T-cell (primary cell): ENCODE data around the gene PGAM4. TPM values are rescaled to one million over a fixed set of nuclear protein-coding genes. Genes with fewer than 3 reads are reported as not detected.

ENCODE experiments used
- ATAC-seq, 4 experiments: fragments of 200-7000 bp in 3 of 4; fragments of 150-1000 bp in 1 of 4; cut with Tn5 transposase; replicated peaks in 1 of 4; 1 replicate in 3 of 4; 2 replicates in 1 of 4; pipeline ENCODE4 v1.10.0; 2021; ENCODE audit warnings: moderate library complexity in 3 of 4, mild to moderate bottlenecking in 2 of 4, moderate number of reproducible peaks in 1 of 4
- CTCF ChIA-PET, 2 donors: fragments of 300-600 bp; sonication (Branson Sonifier 250); formaldehyde crosslinking; loops; one replicate each; lab custom pipeline; 2022; ENCODE audit warnings: antibody characterized with exemption in 2 of 2; lab: Charles Lee
- POLR2A ChIA-PET, 2 donors: fragments of 300-600 bp; sonication (Branson Sonifier 250); formaldehyde crosslinking; loops; one replicate each; lab custom pipeline; 2022; ENCODE audit warnings: antibody characterized with exemption in 2 of 2; lab: Charles Lee
- DNase-seq, 35 experiments: peaks; one replicate each; pipeline versions ENCODE4 v3.0.0 to v3.0.0-alpha.2; 2013 to 2023
- H3K27ac ChIP-seq: one replicate; pipeline ENCODE4 v1.5.1; 2013; ENCODE audit warnings: low read length
- H3K27me3 ChIP-seq, 2 experiments: replicated peaks in 1 of 2; 1 replicate in 1 of 2; 2 replicates in 1 of 2; pipeline versions ENCODE4 v1.6.1 to v1.7.0; 2013; ENCODE audit warnings: low read length in 1 of 2, mixed read lengths in 1 of 2; ENCODE audit not compliant: control insufficient read depth in 2 of 2, insufficient read depth in 2 of 2; ENCODE audit errors: extremely low read depth in 1 of 2
- H3K36me3 ChIP-seq, 2 donors: 1 replicate in 1 of 2; 2 replicates in 1 of 2; pipeline versions ENCODE4 v1.6.1 to v1.7.0; 2013; ENCODE audit warnings: low read length in 1 of 2; ENCODE audit not compliant: control insufficient read depth in 2 of 2, insufficient read depth in 1 of 2; ENCODE audit errors: extremely low read depth in 1 of 2
- H3K4me1 ChIP-seq, 2 experiments: 1 replicate in 1 of 2; 2 replicates in 1 of 2; pipeline versions ENCODE4 v1.6.1 to v1.7.0; 2013; ENCODE audit warnings: low read length in 2 of 2, mixed read lengths in 1 of 2; ENCODE audit not compliant: insufficient read depth in 2 of 2, control insufficient read depth in 1 of 2; ENCODE audit errors: extremely low read depth in 1 of 2
- H3K4me3 ChIP-seq, 2 donors: 1 replicate in 1 of 2; 2 replicates in 1 of 2; pipeline versions ENCODE4 v1.5.1 to v1.7.0; 2013; ENCODE audit warnings: mild to moderate bottlenecking in 2 of 2, low read length in 1 of 2, moderate library complexity in 1 of 2; ENCODE audit not compliant: control insufficient read depth in 1 of 2; ENCODE audit errors: extremely low read depth in 1 of 2
- H3K9me3 ChIP-seq: 2 replicates; pipeline ENCODE4 v1.7.0; 2013
- H3K27ac Mint-ChIP-seq, 2 donors: one replicate each; pipeline ENCODE4 v1.8.0; 2020 to 2021; ENCODE audit warnings: mild to moderate bottlenecking in 2 of 2, mixed read lengths in 2 of 2
- H3K27me3 Mint-ChIP-seq, 2 donors: one replicate each; pipeline ENCODE4 v1.8.0; 2021 to 2022; ENCODE audit warnings: mixed read lengths in 2 of 2
- H3K36me3 Mint-ChIP-seq: one replicate; pipeline ENCODE4 v1.8.0; 2021; ENCODE audit warnings: mixed read lengths
- H3K4me1 Mint-ChIP-seq, 3 donors: one replicate each; pipeline ENCODE4 v1.8.0; 2020 to 2022; ENCODE audit warnings: mixed read lengths in 3 of 3, mild to moderate bottlenecking in 1 of 3
- H3K4me3 Mint-ChIP-seq, 3 donors: one replicate each; pipeline ENCODE4 v1.8.0; 2020 to 2022; ENCODE audit warnings: mild to moderate bottlenecking in 3 of 3, mixed read lengths in 3 of 3, moderate library complexity in 3 of 3
- H3K9me3 Mint-ChIP-seq, 3 donors: one replicate each; pipeline ENCODE4 v1.8.0; 2020 to 2022; ENCODE audit warnings: mixed read lengths in 3 of 3
- WGBS: methylation state at CpG from one replicate; pipeline ENCODE4 v1.1.5; 2013; ENCODE audit warnings: missing lambda C conversion rate; ENCODE audit not compliant: insufficient coverage; 5-methylcytosine and 5-hydroxymethylcytosine counted together
- total RNA-seq, 35 experiments: library from RNA in 6 of 35; stranded (reverse) in 6 of 35; fragments of 120-200 nt in 1 of 35; gene quantifications; one replicate each; pipeline versions ENCODE4 v1.2.1 to v1.2.4 and lab custom pipeline; 2013 to 2026

PGAM4 gene
- total RNA-seq = not detected
- total RNA-seq (2013) = not detected
- total RNA-seq (lab: John Stamatoyannopoulos, UW) = 0 to 0.75 (median 0.06) reads per million in 29 experiments

DNA sequence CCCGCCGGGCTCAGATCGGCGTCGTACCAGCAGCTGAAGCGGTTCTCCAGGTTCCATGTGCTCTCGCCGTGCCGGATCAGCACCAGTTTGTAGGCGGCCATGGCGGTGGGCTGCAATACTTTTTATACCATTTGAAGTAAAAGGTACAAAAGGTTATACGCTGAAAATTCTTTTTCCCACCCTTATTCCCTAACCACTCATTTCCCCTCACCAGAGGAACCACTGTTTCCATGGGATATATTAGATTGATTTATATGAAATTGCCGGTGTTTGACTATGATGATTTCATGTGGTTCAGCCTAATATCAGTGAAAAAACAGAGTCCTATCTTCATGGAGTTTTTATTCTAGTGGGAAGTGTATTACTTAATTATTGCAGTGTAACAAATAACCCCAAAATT, at the start of gene PGAM4:
Gene PGAM4, minus strand, starts transcription at position 101 of the 400 bp plus-strand sequence. Its CDS starts 0 bp downstream, at position 101.
- ChIA-PET POLR2A (no interaction called here), CTCF (no interaction called here)
- no peaks in the 10 kb centered on the region for H3K27me3 ChIP-seq
- Mint-ChIP-seq H3K4me1 (peaks cover 5 to 10% (median 10%) of the 10 kb centered on the region in 3 donors), H3K27ac (no peak within 1 kb of the TSS), H3K36me3 (peaks cover 22% of the 10 kb centered on the region), H3K9me3 (no peaks in the 10 kb centered on the region), H3K4me3 (no peak within 1 kb of the TSS), H3K27me3 (no peaks in the 10 kb centered on the region)
- no peaks in the 10 kb centered on the region for H3K9me3 ChIP-seq
- WGBS = no CpG with 5 or more reads among the region's 13 CpGs
- ATAC-seq (no peak), DNase-seq (no peak)
- no peak within 1 kb of the TSS for H3K27ac ChIP-seq
- no peaks in the 10 kb centered on the region for H3K4me1 ChIP-seq
- no peaks in the 10 kb centered on the region for H3K36me3 ChIP-seq
- no peak within 1 kb of the TSS for H3K4me3 ChIP-seq

DNA sequence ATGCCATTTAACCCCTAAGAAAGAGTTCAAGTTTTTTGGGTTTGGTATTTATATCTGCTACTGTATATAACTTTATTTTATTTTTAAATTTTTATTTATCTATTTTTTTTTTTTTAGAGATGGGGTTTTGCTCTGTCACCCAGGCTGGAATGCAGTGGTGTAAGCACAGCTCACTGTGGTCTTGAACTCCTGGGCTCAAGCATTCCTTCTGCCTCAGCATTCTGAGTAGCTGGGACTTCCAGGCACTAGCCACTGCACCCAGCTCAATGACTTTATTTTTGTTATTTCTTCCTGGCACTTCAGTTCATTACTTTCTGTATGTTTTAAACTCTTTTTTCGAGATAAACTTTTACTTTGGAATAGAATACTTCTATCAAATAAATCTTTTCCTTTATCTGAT, 42.4 kb upstream of the PGAM4 start:
- ATAC-seq (no peak), DNase-seq (no peak)
- POLR2A ChIA-PET = no interaction called here
- H3K27me3 Mint-ChIP-seq = no peaks in the 10 kb centered on the region
- no peak overlapping the region for H3K27ac Mint-ChIP-seq
- Histone ChIP-seq H3K36me3 (no peaks in the 10 kb centered on the region), H3K4me1 (no peaks in the 10 kb centered on the region), H3K9me3 (no peaks in the 10 kb centered on the region), H3K4me3 (no peak overlapping the region), H3K27me3 (no peaks in the 10 kb centered on the region), H3K27ac (no peak overlapping the region)
- H3K9me3 Mint-ChIP-seq = no peaks in the 10 kb centered on the region
- no peaks in the 10 kb centered on the region for H3K4me1 Mint-ChIP-seq
- no peak overlapping the region for H3K4me3 Mint-ChIP-seq
- peaks cover 14% of the 10 kb centered on the region for H3K36me3 Mint-ChIP-seq
- CTCF ChIA-PET = interaction anchor here in 1 of 2 donors (0.7 kb wide), 1 partner anchor 14 kb away, joined by 4 read pairs; no protein-coding TSS in a partner anchor
- no CpG with 5 or more reads among the region's 1 CpG for WGBS

DNA sequence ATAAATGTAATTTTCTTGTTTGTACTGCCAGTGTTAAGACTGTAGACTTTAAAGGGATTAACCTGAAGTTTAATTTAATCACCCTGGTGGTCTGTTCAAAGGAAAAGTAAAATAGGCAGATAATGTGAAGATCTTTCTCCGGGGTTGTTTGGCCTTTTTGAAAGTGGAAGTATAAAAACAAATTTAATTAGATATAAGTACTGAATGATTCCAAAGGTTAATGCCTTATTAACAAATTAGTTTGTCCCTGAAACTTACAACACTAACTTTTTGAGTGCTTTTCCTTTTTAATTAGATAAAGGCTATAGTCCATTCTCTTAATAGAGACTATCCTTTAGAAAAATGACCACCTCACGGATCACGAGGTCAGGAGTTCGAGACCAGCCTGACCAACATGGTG, 10.4 kb upstream of the PGAM4 start:
- ChIA-PET CTCF (no interaction called here), POLR2A (interaction anchor here in 1 of 2 donors (0.5 kb wide), 1 partner anchor 292 kb away, joined by 3 read pairs; no protein-coding TSS in a partner anchor)
- peaks cover 0 to 2% of the 10 kb centered on the region in 2 donors for H3K36me3 ChIP-seq
- Mint-ChIP-seq H3K4me1 (no peaks in the 10 kb centered on the region), H3K9me3 (no peaks in the 10 kb centered on the region), H3K36me3 (peaks cover 18% of the 10 kb centered on the region), H3K27ac (no peak overlapping the region), H3K4me3 (no peak overlapping the region), H3K27me3 (no peaks in the 10 kb centered on the region)
- WGBS = no CpG with 5 or more reads among the region's 4 CpGs
- no peak overlapping the region for H3K4me3 ChIP-seq
- DNase-seq = no peak
- no peaks in the 10 kb centered on the region for H3K27me3 ChIP-seq
- no peak overlapping the region for H3K27ac ChIP-seq
- H3K4me1 ChIP-seq = no peaks in the 10 kb centered on the region
- no peak for ATAC-seq
- no peaks in the 10 kb centered on the region for H3K9me3 ChIP-seq

GRCh38 chrX:77977518-77977917, 8.1 kb upstream of the PGAM4 start:
- Mint-ChIP-seq H3K27me3 (no peaks in the 10 kb centered on the region), H3K9me3 (no peaks in the 10 kb centered on the region), H3K4me3 (no peak overlapping the region), H3K4me1 (no peaks in the 10 kb centered on the region), H3K36me3 (peaks cover 19% of the 10 kb centered on the region), H3K27ac (no peak overlapping the region)
- ChIA-PET POLR2A (no interaction called here), CTCF (interaction anchor here in 1 of 2 donors (1.1 kb wide), 1 partner anchor 48 kb away, joined by 3 read pairs; no protein-coding TSS in a partner anchor)
- Histone ChIP-seq H3K4me3 (no peak overlapping the region), H3K27ac (no peak overlapping the region), H3K36me3 (peaks cover 0 to 2% of the 10 kb centered on the region in 2 donors), H3K4me1 (no peaks in the 10 kb centered on the region), H3K27me3 (no peaks in the 10 kb centered on the region), H3K9me3 (no peaks in the 10 kb centered on the region)
- no peak for ATAC-seq
- WGBS = no CpG with 5 or more reads among the region's 1 CpG
- no peak for DNase-seq

- H3K4me1 Mint-ChIP-seq = no peaks in the 10 kb centered on the region
- no peaks in the 10 kb centered on the region for H3K27me3 Mint-ChIP-seq
- ChIA-PET POLR2A (no interaction called here), CTCF (interaction anchor here in 1 of 2 donors (1.1 kb wide), 1 partner anchor 48 kb away, joined by 3 read pairs; no protein-coding TSS in a partner anchor)
- peaks cover 19% of the 10 kb centered on the region for H3K36me3 Mint-ChIP-seq
- no peaks in the 10 kb centered on the region for H3K9me3 ChIP-seq
- H3K4me3 Mint-ChIP-seq = no peak overlapping the region
- no peaks in the 10 kb centered on the region for H3K4me1 ChIP-seq
- no peak overlapping the region for H3K4me3 ChIP-seq
- no peaks in the 10 kb centered on the region for H3K9me3 Mint-ChIP-seq
- H3K27ac ChIP-seq = no peak overlapping the region
- no peaks in the 10 kb centered on the region for H3K27me3 ChIP-seq
- H3K36me3 ChIP-seq = peaks cover 0 to 2% of the 10 kb centered on the region in 2 donors
- DNase-seq (no peak), ATAC-seq (no peak)
- H3K27ac Mint-ChIP-seq = no peak overlapping the region
These were observed 7.7 kb upstream of the PGAM4 start for GRCh38 chrX:77977095-77977494.

GRCh38 chrX:77975755-77976154, 6.3 kb upstream of the PGAM4 start:
- Histone ChIP-seq H3K4me1 (no peaks in the 10 kb centered on the region), H3K27ac (no peak overlapping the region), H3K4me3 (no peak overlapping the region), H3K36me3 (peaks cover 0 to 2% of the 10 kb centered on the region in 2 donors), H3K27me3 (no peaks in the 10 kb centered on the region), H3K9me3 (no peaks in the 10 kb centered on the region)
- H3K27me3 Mint-ChIP-seq = no peaks in the 10 kb centered on the region
- no peak overlapping the region for H3K27ac Mint-ChIP-seq
- no peaks in the 10 kb centered on the region for H3K4me1 Mint-ChIP-seq
- no peaks in the 10 kb centered on the region for H3K9me3 Mint-ChIP-seq
- DNase-seq (no peak), ATAC-seq (no peak)
- H3K36me3 Mint-ChIP-seq = peaks cover 19% of the 10 kb centered on the region
- no CpG with 5 or more reads among the region's 2 CpGs for WGBS
- H3K4me3 Mint-ChIP-seq = no peak overlapping the region
- ChIA-PET CTCF (interaction anchor here in 1 of 2 donors (0.6 kb wide), 1 partner anchor 466 kb away, joined by 3 read pairs; no protein-coding TSS in a partner anchor), POLR2A (no interaction called here)
